Muscle of leg (tissue), 16 donors: ENCODE measurements around the gene RPRM. TPM values are rescaled to one million over a fixed set of nuclear protein-coding genes. Genes with fewer than 3 reads are reported as not detected.
"Not testable (repeated sequence)": the region's sequence is repeated elsewhere in the genome, so short reads cannot be mapped to it uniquely, and the experiment has no call there.

Experiments used
- DNase-seq: peaks from one replicate; pipeline ENCODE4 v3.0.0; 2013
- H3K27ac ChIP-seq: one replicate; pipeline ENCODE4 v1.5.1; 2013; ENCODE audit warnings: mild to moderate bottlenecking, low read length, control low read depth
- H3K27me3 ChIP-seq: one replicate; pipeline ENCODE4 v1.6.1; 2013; ENCODE audit warnings: low read length; ENCODE audit not compliant: control insufficient read depth, insufficient read depth
- H3K36me3 ChIP-seq: one replicate; pipeline ENCODE4 v1.6.1; 2013; ENCODE audit warnings: low read length; ENCODE audit not compliant: control insufficient read depth, insufficient read depth
- H3K4me1 ChIP-seq: one replicate; pipeline ENCODE4 v1.6.1; 2013; ENCODE audit warnings: low read length; ENCODE audit not compliant: control insufficient read depth, insufficient read depth
- H3K4me3 ChIP-seq: one replicate; pipeline ENCODE4 v1.5.1; 2013; ENCODE audit warnings: low read length, control low read depth
- H3K9me3 ChIP-seq: replicated peaks from 2 replicates; pipeline ENCODE4 v1.6.1; 2013; ENCODE audit warnings: low read depth, low read length; ENCODE audit not compliant: control insufficient read depth
- WGBS: methylation state at CpG from one replicate; pipeline ENCODE4 v1.1.5; 2013; ENCODE audit warnings: missing lambda C conversion rate; ENCODE audit not compliant: insufficient coverage; 5-methylcytosine and 5-hydroxymethylcytosine counted together
- long read RNA-seq, 11 donors: transcript quantifications; one replicate each; lab custom pipeline, GENCODE V29; 2026
- polyA plus RNA-seq, 8 donors: library from polyadenylated mRNA; unstranded; fragments of 120-200 nt; gene quantifications; one replicate each; pipeline versions ENCODE4 v1.2.1 to v1.2.3, GENCODE V29; 2013; ENCODE audit warnings: inconsistent platforms in 1 of 8, low replicate concordance in 1 of 8; ENCODE audit not compliant: insufficient read length in 8 of 8, insufficient read depth in 1 of 8
- total RNA-seq: library from RNA; stranded (reverse); fragments of 120-200 nt; gene quantifications from one replicate; pipeline ENCODE4 v1.2.4, GENCODE V29; 2013

Gene RPRM
- total RNA-seq (6.4 TPM), polyA plus RNA-seq (10 to 100 TPM in 6 of 8 donors, 1 to 10 TPM in 2; 5.6 to 30.5 (median 14.1) TPM)
- long read RNA-seq, donor 1, partial matches to known transcripts, result 0 of 2 reads
- long read RNA-seq, donor 1, other reads (novel, unspliced or antisense), result 0 of 2 reads
- long read RNA-seq, donor 2, partial matches to known transcripts, result 0 of 2 reads
- long read RNA-seq, donor 2, other reads (novel, unspliced or antisense), result 0 of 2 reads
- long read RNA-seq, donor 3, transcript RPRM-201 (1 exons, 1,471 nt), result major isoform, 18 of 18 reads
- long read RNA-seq, donor 3, partial matches to known transcripts, result 0 of 18 reads
- long read RNA-seq, donor 3, other reads (novel, unspliced or antisense), result 0 of 18 reads
- long read RNA-seq, donor 4, transcript RPRM-201 (1 exons, 1,471 nt), result major isoform, 14 of 14 reads
- long read RNA-seq, donor 4, partial matches to known transcripts, result 0 of 14 reads
- long read RNA-seq, donor 4, other reads (novel, unspliced or antisense), result 0 of 14 reads
- long read RNA-seq, donor 5, transcript RPRM-201 (1 exons, 1,471 nt), result major isoform, 25 of 25 reads
- long read RNA-seq, donor 5, partial matches to known transcripts, result 0 of 25 reads
- long read RNA-seq, donor 5, other reads (novel, unspliced or antisense), result 0 of 25 reads
- long read RNA-seq, donor 6, transcript RPRM-201 (1 exons, 1,471 nt), result major isoform, 48 of 48 reads
- long read RNA-seq, donor 6, partial matches to known transcripts, result 0 of 48 reads
- long read RNA-seq, donor 6, other reads (novel, unspliced or antisense), result 0 of 48 reads
- long read RNA-seq, donor 7, transcript RPRM-201 (1 exons, 1,471 nt), result major isoform, 7 of 7 reads
- long read RNA-seq, donor 7, partial matches to known transcripts, result 0 of 7 reads
- long read RNA-seq, donor 7, other reads (novel, unspliced or antisense), result 0 of 7 reads
- long read RNA-seq, donor 8, transcript RPRM-201 (1 exons, 1,471 nt), result major isoform, 9 of 9 reads
- long read RNA-seq, donor 8, partial matches to known transcripts, result 0 of 9 reads
- long read RNA-seq, donor 8, other reads (novel, unspliced or antisense), result 0 of 9 reads
- long read RNA-seq, donor 9, transcript RPRM-201 (1 exons, 1,471 nt), result major isoform, 11 of 11 reads
- long read RNA-seq, donor 9, partial matches to known transcripts, result 0 of 11 reads
- long read RNA-seq, donor 9, other reads (novel, unspliced or antisense), result 0 of 11 reads
- long read RNA-seq, donor 10, transcript RPRM-201 (1 exons, 1,471 nt), result major isoform, 10 of 10 reads
- long read RNA-seq, donor 10, partial matches to known transcripts, result 0 of 10 reads
- long read RNA-seq, donor 10, other reads (novel, unspliced or antisense), result 0 of 10 reads
- long read RNA-seq, donor 11, transcript RPRM-201 (1 exons, 1,471 nt), result major isoform, 10 of 10 reads
- long read RNA-seq, donor 11, partial matches to known transcripts, result 0 of 10 reads
- long read RNA-seq, donor 11, other reads (novel, unspliced or antisense), result 0 of 10 reads

DNA sequence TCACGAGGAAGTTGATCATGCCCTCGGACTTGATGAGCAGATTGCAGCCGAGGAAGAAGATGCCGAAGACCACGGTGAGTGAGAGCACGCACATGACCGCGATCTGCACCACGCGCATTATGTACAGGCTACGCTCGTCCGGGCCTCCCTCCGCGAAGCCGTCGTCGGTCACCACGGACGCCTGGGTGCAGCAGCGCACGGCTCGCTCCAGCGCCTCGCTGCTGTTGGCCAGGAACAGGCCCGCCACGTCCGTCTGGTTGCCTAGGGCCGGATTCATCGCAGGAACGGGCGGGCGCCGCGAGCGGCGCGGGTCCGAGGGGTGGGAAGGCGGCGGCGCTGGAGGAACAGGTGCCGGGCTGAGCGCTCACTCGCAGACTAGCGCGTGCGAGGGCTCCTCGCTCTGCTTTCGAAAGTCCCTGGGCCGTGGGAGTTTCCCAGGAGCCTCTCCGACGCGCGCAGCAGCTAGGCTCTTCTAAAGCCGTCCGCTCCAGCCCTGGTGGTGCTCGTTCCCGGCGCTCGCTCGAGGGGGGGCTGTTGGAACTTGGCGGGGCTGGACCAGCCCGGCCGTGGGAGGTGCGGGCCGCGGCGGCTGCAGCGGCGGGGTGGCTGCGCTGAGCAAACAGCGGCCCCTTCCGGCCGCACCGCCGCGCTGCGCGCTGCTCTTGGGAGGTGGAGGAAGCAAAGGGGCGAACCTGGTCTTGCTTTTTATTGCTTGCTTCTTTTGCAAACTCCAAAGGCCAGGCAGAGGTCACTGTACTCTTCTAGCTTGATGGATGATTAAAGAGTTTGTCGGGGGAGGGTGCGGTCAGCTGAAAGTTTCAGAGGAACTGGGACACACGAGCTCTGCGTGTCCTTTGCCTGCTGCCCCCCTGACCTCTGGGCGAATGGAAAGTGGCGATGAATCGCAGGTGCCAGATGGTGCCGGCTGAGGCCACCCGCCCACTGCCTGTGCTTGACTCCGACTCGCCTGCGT, at the start of gene RPRM:
TSS of gene RPRM (minus strand) at position 474 of the 973 bp plus-strand sequence. CDS start at position 277, 197 bp downstream.
- H3K9me3 ChIP-seq, result no peaks in the 10 kb centered on the region
- under 1% methylated on average over 93 of the region's 93 CpGs for WGBS
- no peaks in the 10 kb centered on the region for H3K36me3 ChIP-seq
- H3K4me3 ChIP-seq, result peak within 1 kb of the TSS; percentile 45
- H3K27ac ChIP-seq, result no peak within 1 kb of the TSS
- DNase-seq, result peak; percentile 84
- H3K27me3 ChIP-seq, result peaks cover 42% of the 10 kb centered on the region
- peaks cover 28% of the 10 kb centered on the region for H3K4me1 ChIP-seq

DNA sequence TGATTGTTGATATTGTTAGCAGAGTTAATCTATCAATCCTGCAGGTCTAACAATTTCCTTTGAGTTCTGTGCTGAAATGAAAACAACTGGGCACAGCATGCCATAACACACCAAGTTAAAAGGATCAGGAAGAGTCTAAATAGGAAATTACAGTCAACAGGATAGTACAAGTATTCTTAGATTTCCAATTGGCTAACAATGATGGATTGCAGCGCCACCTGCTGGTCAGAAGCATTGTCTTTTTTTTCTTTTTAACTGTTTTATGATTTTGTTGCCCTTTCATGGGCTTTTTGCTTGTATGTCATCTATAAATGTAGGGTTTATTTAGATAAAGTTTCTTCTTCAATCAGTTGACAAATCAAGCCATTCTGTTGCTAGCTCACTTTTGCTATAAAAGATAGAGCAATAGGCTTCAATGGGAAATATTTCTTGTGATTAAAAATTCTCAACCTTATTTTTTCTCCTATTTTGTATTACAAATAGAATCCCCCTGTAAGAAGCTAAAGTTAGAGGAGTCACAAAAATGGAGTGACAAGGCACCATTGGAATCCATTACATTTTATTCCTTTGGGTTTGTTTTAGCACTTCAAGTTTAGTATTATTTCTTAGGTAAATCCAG, 40.8 kb upstream of the RPRM start:
- no peaks in the 10 kb centered on the region for H3K36me3 ChIP-seq
- H3K4me1 ChIP-seq, result no peaks in the 10 kb centered on the region
- H3K9me3 ChIP-seq, result no peaks in the 10 kb centered on the region
- H3K27me3 ChIP-seq, result no peaks in the 10 kb centered on the region
- H3K27ac ChIP-seq, result no peak overlapping the region
- no peak overlapping the region for H3K4me3 ChIP-seq
- WGBS, result no CpG with 5 or more reads among the region's 1 CpG
- DNase-seq, result peak; percentile 53

DNA sequence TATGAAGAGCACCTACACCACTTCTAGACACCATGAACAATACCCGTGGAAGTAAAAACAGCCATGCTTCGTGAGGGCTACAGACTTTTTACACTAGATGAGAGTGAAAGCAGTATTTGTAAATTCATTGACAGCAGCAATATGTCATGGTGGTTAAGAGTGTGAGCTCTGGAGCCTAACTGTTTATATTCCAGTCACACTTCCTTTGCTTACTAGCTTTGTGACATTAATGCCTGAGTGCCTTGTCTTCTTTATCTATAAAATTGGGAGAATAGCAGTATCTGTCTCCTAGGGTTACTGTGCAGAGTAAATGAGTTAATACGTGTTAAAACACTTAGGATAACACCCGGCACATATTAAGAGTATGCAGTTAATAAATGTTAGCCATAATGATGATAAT, 33.8 kb upstream of the RPRM start:
- no peaks in the 10 kb centered on the region for H3K27me3 ChIP-seq
- no peaks in the 10 kb centered on the region for H3K4me1 ChIP-seq
- no peak overlapping the region for H3K27ac ChIP-seq
- H3K4me3 ChIP-seq, result no peak overlapping the region
- no peaks in the 10 kb centered on the region for H3K36me3 ChIP-seq
- peaks cover 9% of the 10 kb centered on the region for H3K9me3 ChIP-seq
- DNase-seq, result no peak
- no CpG with 5 or more reads among the region's 4 CpGs for WGBS

DNA sequence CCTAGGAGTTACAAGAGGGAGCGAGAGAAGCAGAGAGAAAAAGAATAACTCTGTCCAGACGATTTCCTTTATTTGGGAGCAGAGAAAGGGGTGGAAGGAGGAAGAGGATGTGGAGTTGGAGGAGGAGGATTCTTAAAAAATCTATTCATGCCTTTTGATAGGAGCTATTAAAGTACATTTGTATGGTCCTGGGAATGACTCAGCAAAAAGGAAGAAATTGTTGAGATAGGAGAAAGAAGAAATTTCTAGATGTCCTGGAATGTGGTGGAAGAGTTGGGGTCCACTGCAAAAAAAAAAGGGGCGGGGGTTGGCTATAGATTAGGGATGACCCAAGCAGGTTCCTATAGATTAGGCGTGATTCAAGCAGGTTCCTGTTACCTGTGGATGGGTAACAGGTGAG, 32.4 kb upstream of the RPRM start:
- no peaks in the 10 kb centered on the region for H3K4me1 ChIP-seq
- H3K36me3 ChIP-seq, result no peaks in the 10 kb centered on the region
- H3K4me3 ChIP-seq, result no peak overlapping the region
- H3K27ac ChIP-seq, result no peak overlapping the region
- 78% methylated on average over 4 of the region's 4 CpGs for WGBS
- H3K9me3 ChIP-seq, result peaks cover 9% of the 10 kb centered on the region
- no peaks in the 10 kb centered on the region for H3K27me3 ChIP-seq
- no peak for DNase-seq

DNA sequence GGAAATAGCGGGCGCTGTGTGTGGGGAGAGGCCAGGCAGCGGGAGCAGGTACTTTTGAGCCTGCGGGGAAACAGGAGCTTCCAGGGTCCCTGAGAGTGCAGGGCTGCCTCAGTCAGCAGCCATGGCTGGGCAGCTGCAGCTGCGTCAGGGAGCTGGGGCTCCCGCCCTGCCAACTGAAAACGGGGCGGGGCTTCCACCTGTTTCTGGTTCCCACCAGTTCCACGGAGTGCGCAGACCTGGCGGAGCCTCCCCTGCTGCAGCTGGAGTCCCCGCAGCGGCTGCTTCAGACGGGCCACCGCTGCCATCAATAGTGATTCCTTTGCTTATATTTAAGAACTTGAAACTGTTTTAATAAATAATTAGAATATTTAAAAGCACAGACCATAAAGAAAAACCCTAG, 30.6 kb upstream of the RPRM start:
- peaks cover 9% of the 10 kb centered on the region for H3K9me3 ChIP-seq
- no peaks in the 10 kb centered on the region for H3K4me1 ChIP-seq
- DNase-seq, result no peak
- H3K4me3 ChIP-seq, result no peak overlapping the region
- no peak overlapping the region for H3K27ac ChIP-seq
- H3K36me3 ChIP-seq, result no peaks in the 10 kb centered on the region
- WGBS, result 90% methylated on average over 11 of the region's 15 CpGs
- no peaks in the 10 kb centered on the region for H3K27me3 ChIP-seq

DNA sequence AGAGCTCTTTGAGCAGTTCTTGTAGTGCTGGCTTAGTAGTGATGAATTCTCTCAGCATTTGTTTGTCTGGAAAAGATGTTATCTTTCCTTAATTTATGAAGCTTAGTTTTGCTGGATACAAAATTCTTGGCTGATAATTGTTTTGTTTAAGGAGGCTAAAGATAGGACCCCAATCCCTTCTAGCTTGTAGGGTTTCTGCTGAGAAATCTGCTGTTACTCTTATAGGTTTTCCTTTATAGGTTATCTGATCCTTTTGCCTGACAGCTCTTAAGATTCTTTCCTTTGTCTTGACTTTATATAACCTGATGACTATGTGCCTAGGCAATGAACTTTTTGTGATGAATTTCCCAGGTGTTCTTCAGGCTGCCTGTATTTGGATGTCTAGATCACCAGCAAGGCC, 27.9 kb upstream of the RPRM start:
- DNase-seq, H3K9me3 ChIP-seq, H3K27me3 ChIP-seq: not testable (repeated sequence)

DNA sequence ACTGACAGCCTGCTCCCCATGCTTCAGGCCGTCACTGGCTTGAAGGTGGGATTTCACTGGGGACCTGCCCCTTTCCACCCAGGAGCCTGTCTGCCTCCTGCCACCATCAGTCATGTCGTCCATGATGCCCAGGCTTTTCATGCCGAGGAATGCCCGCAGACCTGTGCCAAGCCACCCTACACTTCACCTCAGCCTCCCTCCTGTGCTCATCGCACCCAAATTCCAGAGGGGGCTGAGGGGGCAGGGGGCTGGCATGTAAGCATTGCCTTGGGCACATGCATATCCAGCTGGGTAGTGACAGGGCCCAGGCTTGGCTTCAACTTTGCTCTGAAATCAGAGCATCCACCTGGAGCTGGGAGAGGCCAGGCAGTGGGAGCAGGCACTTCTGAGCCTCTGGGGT, 20.9 kb upstream of the RPRM start:
- Histone ChIP-seq H3K27ac (no peak overlapping the region), H3K4me3 (no peak overlapping the region), H3K9me3 (no peaks in the 10 kb centered on the region), H3K4me1 (no peaks in the 10 kb centered on the region), H3K27me3 (no peaks in the 10 kb centered on the region), H3K36me3 (no peaks in the 10 kb centered on the region)
- 85% methylated on average over 4 of the region's 5 CpGs for WGBS
- DNase-seq, result no peak

More for the DNA sequence above, 27.9 kb upstream of the RPRM start:
- H3K27ac ChIP-seq, H3K4me1 ChIP-seq, H3K4me3 ChIP-seq, H3K36me3 ChIP-seq: not testable (repeated sequence)

DNA sequence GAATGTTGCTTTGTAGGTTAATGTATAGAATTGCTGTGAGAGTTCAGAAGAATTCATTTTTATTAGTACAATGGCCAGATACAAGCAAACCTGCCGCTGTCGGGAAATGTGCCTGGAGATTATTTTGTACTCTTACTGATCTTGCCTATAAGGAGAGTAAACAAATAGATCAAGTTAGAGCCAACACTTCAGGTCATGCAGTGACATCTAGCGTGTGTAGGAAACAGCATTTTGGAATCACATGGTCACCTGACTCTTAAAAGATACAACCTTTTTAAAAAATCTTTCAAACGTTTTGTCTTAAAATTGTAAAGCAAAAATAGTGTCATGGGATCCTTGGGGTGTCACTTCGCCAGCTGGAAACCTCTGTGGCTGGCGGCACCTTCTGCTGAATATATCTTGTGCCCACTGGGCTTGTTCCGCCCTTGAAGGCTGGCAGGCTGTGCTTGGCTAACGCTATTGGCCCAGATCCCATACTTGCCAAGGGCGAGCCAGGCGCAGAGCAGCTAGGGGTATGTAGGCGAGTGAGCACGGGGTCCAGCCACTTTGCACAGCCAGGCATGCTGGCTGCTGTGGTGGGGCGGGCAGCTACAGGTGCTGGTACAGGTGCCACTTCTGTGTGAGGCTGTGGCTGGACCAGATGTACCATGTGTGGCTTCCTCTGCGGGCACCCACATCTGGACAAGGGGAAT, 19.5 kb upstream of the RPRM start:
- Histone ChIP-seq H3K27me3 (no peaks in the 10 kb centered on the region), H3K4me1 (no peaks in the 10 kb centered on the region), H3K4me3 (no peak overlapping the region), H3K36me3 (no peaks in the 10 kb centered on the region), H3K9me3 (no peaks in the 10 kb centered on the region), H3K27ac (no peak overlapping the region)
- DNase-seq, result no peak
- WGBS, result 89% methylated on average over 10 of the region's 14 CpGs
